Measurements from ENCODE around the gene PLBD2.

PLBD2 gene

DNA sequence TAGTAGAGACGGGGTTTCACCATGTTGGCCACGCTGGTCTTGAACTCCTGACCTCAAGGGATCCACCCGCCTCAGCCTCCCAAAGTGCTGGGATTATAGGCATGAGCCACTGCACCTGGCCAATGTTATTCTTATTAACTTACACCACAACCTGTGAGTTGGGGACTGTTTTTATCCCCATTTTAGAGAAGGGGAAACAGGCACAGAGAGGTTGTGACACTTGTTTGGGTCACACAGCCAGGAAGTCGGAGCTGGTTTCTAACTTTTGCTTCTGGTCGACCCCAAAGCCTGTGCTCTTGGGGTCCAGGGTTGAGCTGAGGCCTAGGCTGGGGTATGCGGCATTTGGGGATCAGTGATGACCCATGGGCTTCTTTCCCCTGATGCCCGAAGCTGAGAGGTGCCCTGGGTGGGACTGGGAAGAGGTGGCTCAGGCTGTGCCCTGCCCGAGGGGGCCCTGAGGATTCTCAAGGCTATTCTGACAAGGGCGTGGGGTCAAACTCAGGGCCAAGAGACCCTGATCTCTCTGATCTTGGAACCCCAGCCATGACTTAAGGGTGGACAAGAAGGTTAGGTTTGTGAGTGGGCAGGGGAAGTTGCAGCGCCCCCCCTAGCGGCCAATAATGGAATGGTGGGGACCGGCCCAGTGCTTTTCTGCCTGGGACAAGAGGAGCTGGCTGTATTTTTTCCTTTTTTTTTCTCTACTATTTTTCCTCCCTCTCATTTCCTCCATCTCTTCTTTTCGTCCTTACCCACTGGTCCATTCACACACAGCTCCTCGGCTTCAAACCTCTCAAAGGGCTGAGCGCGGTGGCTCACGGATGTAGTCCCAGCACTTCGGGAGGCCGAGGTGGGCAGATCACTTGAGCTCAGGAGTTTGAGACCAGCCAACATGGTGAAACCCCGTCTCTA is 66.8 kb downstream of the PLBD2 start:
- H3K4me3 ChIP-seq (ENCODE audit: low read depth in 1 of 2, low read length in 2 of 2), result no peak overlapping the region
- H3K27me3 ChIP-seq (ENCODE audit: low read depth, low read length), result no peaks in the 10 kb centered on the region
- no peaks in the 10 kb centered on the region for H3K9me3 ChIP-seq (ENCODE audit: control insufficient read depth in 1 of 2, low read length in 2 of 2)
- no peaks in the 10 kb centered on the region for H3K36me3 ChIP-seq (ENCODE audit: control insufficient read depth in 1 of 2, insufficient read depth in 2 of 2, low read length in 2 of 2)
- no peak overlapping the region for H3K27ac ChIP-seq (ENCODE audit: low read length)
- peaks cover 6 to 7% of the 10 kb centered on the region in 2 donors for H3K4me1 ChIP-seq (ENCODE audit: control insufficient read depth in 1 of 2, insufficient read depth in 2 of 2, low read length in 2 of 2)

DNA sequence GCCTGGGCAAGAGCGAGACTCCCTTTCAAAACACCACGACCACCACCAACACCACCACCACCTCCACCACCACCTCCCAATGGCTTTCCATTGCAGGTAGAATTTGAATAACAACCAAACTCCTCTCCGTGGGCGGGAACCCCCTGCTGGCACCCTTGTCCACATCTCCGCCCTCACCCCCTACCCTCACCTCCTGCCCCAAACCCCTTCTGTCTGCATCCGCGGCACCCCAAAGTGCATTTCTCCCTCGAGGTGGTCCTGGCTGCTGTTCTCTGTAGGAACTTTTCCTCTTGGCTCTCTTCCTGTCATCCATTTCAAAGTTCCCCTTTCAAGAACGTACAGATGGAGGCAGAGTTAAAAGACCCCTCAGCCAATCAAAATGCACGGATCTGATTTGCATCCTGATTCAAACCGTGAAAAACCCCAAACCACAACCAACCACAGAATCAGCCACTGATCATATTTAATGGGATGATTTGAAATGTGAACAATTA is 67.6 kb downstream of the PLBD2 start:
- H3K4me3 ChIP-seq (ENCODE audit: low read depth in 1 of 2, low read length in 2 of 2), result no peak overlapping the region

DNA sequence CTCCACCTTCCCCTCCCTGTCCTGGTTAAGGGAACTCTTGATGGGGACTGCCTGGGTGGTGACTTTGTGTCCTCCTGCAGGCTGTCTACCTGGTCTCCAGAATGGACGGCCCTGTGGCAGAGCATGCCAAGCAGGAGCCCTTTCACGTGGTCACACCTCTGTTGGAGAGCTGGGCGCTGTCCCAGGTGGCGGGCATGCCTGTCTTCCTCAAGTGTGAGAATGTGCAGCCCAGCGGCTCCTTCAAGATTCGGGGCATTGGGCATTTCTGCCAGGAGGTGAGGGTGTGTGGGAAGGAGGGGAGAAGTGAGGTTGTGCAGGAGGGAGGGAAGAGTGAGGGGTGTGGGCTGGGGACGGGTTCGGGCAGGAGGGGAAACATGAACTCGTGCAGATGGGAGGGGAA is 69.5 kb downstream of the PLBD2 start:
- Histone ChIP-seq H3K4me3 (ENCODE audit: low read depth in 1 of 2, low read length in 2 of 2) (no peak overlapping the region), H3K27ac (ENCODE audit: low read length) (no peak overlapping the region), H3K27me3 (ENCODE audit: low read depth, low read length) (no peaks in the 10 kb centered on the region), H3K9me3 (ENCODE audit: control insufficient read depth in 1 of 2, low read length in 2 of 2) (no peaks in the 10 kb centered on the region), H3K36me3 (ENCODE audit: control insufficient read depth in 1 of 2, insufficient read depth in 2 of 2, low read length in 2 of 2) (no peaks in the 10 kb centered on the region), H3K4me1 (ENCODE audit: control insufficient read depth in 1 of 2, insufficient read depth in 2 of 2, low read length in 2 of 2) (peaks cover 1 to 5% of the 10 kb centered on the region in 2 donors)

More for the DNA sequence above, 67.6 kb downstream of the PLBD2 start:
- H3K27ac ChIP-seq (ENCODE audit: low read length), result no peak overlapping the region
- no peaks in the 10 kb centered on the region for H3K9me3 ChIP-seq (ENCODE audit: control insufficient read depth in 1 of 2, low read length in 2 of 2)
- no peaks in the 10 kb centered on the region for H3K27me3 ChIP-seq (ENCODE audit: low read depth, low read length)
- H3K36me3 ChIP-seq (ENCODE audit: control insufficient read depth in 1 of 2, insufficient read depth in 2 of 2, low read length in 2 of 2), result no peaks in the 10 kb centered on the region
- H3K4me1 ChIP-seq (ENCODE audit: control insufficient read depth in 1 of 2, insufficient read depth in 2 of 2, low read length in 2 of 2), result peaks cover 6 to 7% of the 10 kb centered on the region in 2 donors

DNA sequence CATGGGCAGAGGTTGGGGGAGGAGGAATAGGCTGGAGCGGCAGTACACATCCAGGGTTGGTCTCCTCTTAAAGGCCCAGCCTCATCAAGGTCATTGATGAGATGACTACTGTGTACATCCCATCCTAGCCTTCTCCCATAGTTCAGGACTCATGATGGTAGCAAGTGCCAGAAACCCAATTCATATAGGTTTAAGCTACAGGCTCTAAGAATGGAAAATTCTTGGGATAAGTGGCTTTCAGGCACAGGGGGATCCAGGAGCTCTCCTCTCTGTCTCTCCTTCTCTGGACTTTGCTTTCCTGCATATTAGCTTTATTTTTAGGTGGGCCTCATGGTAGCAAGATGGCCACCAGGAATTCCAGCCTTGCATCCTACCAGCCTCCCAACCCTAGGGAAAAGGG is 70.1 kb downstream of the PLBD2 start:
- H3K4me1 ChIP-seq (ENCODE audit: control insufficient read depth in 1 of 2, insufficient read depth in 2 of 2, low read length in 2 of 2), result no peaks in the 10 kb centered on the region
- H3K4me3 ChIP-seq (ENCODE audit: low read depth in 1 of 2, low read length in 2 of 2), result no peak overlapping the region
- no peaks in the 10 kb centered on the region for H3K27me3 ChIP-seq (ENCODE audit: low read depth, low read length)
- no peak overlapping the region for H3K27ac ChIP-seq (ENCODE audit: low read length)
- no peaks in the 10 kb centered on the region for H3K36me3 ChIP-seq (ENCODE audit: control insufficient read depth in 1 of 2, insufficient read depth in 2 of 2, low read length in 2 of 2)
- no peaks in the 10 kb centered on the region for H3K9me3 ChIP-seq (ENCODE audit: control insufficient read depth in 1 of 2, low read length in 2 of 2)

DNA sequence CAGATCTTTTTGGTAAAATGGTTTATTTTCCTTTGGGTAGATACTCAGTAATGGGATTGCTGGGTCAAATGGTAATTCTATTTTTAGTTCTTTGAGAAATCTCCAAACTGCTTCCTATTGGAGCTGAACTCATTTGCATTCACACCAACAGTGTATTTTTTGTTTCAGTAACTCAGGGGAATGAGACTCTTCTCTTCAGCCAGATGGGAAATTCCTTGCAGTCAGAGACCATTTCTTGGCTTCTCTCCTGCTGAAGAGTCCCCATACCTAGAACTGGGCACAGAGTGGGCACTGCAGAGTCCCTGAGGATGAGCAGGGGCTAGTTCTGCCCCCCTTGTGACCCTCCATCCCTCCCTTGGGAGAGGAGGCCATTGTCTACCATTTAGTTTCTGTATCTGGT is 74.6 kb downstream of the PLBD2 start:
- H3K27me3 ChIP-seq (ENCODE audit: low read depth, low read length), result no peaks in the 10 kb centered on the region

DNA sequence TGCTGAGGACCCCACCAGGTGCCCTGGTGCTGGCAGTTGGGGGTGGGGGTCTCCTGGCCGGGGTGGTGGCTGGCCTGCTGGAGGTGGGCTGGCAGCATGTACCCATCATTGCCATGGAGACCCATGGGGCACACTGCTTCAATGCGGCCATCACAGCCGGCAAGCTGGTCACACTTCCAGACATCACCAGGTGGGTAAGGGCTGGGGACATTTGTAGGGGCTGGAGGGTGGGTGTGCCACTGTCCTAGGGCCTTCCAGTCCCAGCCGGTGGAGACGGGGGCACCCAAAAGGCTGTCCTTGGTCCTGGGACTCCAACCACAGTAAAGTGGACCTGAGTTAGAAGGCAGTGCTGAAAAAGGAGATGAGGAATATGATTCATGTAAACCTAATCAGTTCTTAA is 77.0 kb downstream of the PLBD2 start:
- H3K9me3 ChIP-seq (ENCODE audit: control insufficient read depth in 1 of 2, low read length in 2 of 2), result no peaks in the 10 kb centered on the region
- H3K4me3 ChIP-seq (ENCODE audit: low read depth in 1 of 2, low read length in 2 of 2), result no peak overlapping the region
- H3K27ac ChIP-seq (ENCODE audit: low read length), result no peak overlapping the region
- H3K36me3 ChIP-seq (ENCODE audit: control insufficient read depth in 1 of 2, insufficient read depth in 2 of 2, low read length in 2 of 2), result no peaks in the 10 kb centered on the region
- no peaks in the 10 kb centered on the region for H3K27me3 ChIP-seq (ENCODE audit: low read depth, low read length)
- no peaks in the 10 kb centered on the region for H3K4me1 ChIP-seq (ENCODE audit: control insufficient read depth in 1 of 2, insufficient read depth in 2 of 2, low read length in 2 of 2)

More for the DNA sequence above, 74.6 kb downstream of the PLBD2 start:
- no peak overlapping the region for H3K4me3 ChIP-seq (ENCODE audit: low read depth in 1 of 2, low read length in 2 of 2)
- H3K27ac ChIP-seq (ENCODE audit: low read length), result no peak overlapping the region
- no peaks in the 10 kb centered on the region for H3K4me1 ChIP-seq (ENCODE audit: control insufficient read depth in 1 of 2, insufficient read depth in 2 of 2, low read length in 2 of 2)
- no peaks in the 10 kb centered on the region for H3K9me3 ChIP-seq (ENCODE audit: control insufficient read depth in 1 of 2, low read length in 2 of 2)
- H3K36me3 ChIP-seq (ENCODE audit: control insufficient read depth in 1 of 2, insufficient read depth in 2 of 2, low read length in 2 of 2), result no peaks in the 10 kb centered on the region

DNA sequence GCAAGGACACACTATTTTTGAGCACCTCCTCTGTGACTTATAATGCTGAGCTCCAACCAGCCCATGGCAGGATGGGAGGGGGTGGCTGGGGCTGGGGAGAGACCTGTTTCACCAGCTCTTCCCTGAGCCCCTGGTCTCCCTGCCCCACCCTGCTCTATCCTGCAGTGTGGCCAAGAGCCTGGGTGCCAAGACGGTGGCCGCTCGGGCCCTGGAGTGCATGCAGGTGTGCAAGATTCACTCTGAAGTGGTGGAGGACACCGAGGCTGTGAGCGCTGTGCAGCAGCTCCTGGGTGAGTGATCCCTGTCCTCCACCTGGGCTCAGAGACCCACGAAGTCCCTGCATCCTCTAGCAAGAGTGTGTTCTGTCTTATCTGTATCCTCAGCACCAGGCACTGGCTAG is 78.2 kb downstream of the PLBD2 start:
- Histone ChIP-seq H3K9me3 (ENCODE audit: control insufficient read depth in 1 of 2, low read length in 2 of 2) (no peaks in the 10 kb centered on the region), H3K36me3 (ENCODE audit: control insufficient read depth in 1 of 2, insufficient read depth in 2 of 2, low read length in 2 of 2) (no peaks in the 10 kb centered on the region), H3K27me3 (ENCODE audit: low read depth, low read length) (no peaks in the 10 kb centered on the region), H3K27ac (ENCODE audit: low read length) (no peak overlapping the region), H3K4me3 (ENCODE audit: low read depth in 1 of 2, low read length in 2 of 2) (no peak overlapping the region), H3K4me1 (ENCODE audit: control insufficient read depth in 1 of 2, insufficient read depth in 2 of 2, low read length in 2 of 2) (no peaks in the 10 kb centered on the region)

DNA sequence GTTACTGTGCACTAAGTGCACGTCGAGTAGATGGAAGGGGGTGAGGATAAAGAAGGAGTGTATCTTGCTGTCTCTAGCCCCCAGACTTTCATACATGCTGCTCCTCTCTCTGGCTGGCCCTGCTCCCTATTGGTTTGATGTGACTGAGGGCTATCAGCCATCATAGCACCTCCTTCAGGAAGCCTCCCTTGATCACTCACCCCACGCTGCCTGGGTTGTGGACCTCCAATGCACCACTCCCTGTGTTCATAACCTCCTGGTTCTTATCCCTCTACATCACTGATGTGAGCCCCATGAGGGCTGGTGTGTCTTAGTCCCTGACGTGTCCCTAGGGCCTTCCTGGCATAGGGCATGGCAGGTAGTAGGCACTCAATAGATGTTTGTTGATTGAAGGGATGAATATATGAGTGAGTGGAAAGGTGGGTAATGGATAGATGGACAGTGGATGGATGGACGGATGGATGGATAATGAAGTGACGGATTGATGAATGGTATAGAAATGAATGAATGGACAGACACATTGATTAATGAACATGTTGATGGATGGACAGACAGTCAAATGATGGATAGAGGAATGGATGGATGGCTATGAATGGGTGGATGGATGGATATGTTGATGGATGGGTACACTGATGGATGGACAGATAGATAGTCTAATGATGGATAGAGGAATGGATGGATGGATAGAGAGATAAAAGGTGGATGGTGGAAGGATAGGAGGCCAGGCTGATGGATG is 78.8 kb downstream of the PLBD2 start:
- H3K27me3 ChIP-seq (ENCODE audit: low read depth, low read length), result no peaks in the 10 kb centered on the region
- H3K9me3 ChIP-seq (ENCODE audit: control insufficient read depth in 1 of 2, low read length in 2 of 2), result no peaks in the 10 kb centered on the region
- H3K4me3 ChIP-seq (ENCODE audit: low read depth in 1 of 2, low read length in 2 of 2), result no peak overlapping the region
- no peaks in the 10 kb centered on the region for H3K4me1 ChIP-seq (ENCODE audit: control insufficient read depth in 1 of 2, insufficient read depth in 2 of 2, low read length in 2 of 2)
- no peak overlapping the region for H3K27ac ChIP-seq (ENCODE audit: low read length)
- no peaks in the 10 kb centered on the region for H3K36me3 ChIP-seq (ENCODE audit: control insufficient read depth in 1 of 2, insufficient read depth in 2 of 2, low read length in 2 of 2)

DNA sequence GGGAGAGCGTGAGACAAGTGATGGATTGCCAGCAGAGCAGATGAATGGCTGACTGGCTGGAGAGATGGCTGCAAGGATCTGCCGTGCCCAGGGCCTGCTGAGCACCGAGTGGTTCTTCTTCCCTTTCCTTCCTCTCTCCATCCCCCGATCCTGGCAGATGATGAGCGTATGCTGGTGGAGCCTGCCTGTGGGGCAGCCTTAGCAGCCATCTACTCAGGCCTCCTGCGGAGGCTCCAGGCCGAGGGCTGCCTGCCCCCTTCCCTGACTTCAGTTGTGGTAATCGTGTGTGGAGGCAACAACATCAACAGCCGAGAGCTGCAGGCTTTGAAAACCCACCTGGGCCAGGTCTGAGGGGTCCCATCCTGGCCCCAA is 79.3 kb downstream of the PLBD2 start:
- Histone ChIP-seq H3K36me3 (ENCODE audit: control insufficient read depth in 1 of 2, insufficient read depth in 2 of 2, low read length in 2 of 2) (no peaks in the 10 kb centered on the region), H3K4me1 (ENCODE audit: control insufficient read depth in 1 of 2, insufficient read depth in 2 of 2, low read length in 2 of 2) (no peaks in the 10 kb centered on the region), H3K4me3 (ENCODE audit: low read depth in 1 of 2, low read length in 2 of 2) (no peak overlapping the region), H3K27ac (ENCODE audit: low read length) (no peak overlapping the region), H3K27me3 (ENCODE audit: low read depth, low read length) (no peaks in the 10 kb centered on the region), H3K9me3 (ENCODE audit: control insufficient read depth in 1 of 2, low read length in 2 of 2) (no peaks in the 10 kb centered on the region)

DNA sequence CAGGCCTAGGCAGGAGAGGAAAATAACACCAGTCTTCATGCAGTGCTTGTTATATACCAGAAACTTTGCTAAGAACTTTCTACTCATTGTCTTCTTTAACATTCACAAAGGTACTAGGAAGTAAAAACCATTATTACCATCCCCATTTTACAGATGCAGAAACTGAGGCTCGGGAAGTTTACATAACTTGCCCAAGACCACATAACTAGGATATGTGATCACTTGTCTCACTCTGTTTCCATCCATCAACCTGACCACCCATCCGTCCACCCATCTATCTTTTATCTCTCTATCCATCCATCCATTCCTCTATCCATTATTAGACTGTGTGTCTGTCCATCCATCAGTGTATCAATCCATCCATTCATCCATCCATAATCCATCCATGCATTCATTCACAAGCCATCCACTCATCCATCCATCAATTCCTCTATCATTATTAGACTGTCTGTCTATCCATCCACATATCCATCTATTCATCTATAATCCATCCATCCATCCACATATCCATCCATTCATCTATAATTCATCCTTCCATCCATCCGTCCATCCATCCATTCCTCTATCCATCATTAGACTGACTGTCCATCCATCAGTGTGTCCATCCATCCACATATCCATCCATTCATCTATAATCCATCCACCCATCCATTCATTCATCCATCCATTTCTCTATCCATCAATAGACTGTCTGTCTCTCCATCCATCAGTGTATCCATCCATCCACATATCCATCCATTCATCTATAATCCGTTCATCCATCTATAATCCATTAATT is 80.3 kb downstream of the PLBD2 start:
- Histone ChIP-seq H3K27ac (ENCODE audit: low read length) (no peak overlapping the region), H3K4me1 (ENCODE audit: control insufficient read depth in 1 of 2, insufficient read depth in 2 of 2, low read length in 2 of 2) (no peaks in the 10 kb centered on the region), H3K36me3 (ENCODE audit: control insufficient read depth in 1 of 2, insufficient read depth in 2 of 2, low read length in 2 of 2) (no peaks in the 10 kb centered on the region), H3K27me3 (ENCODE audit: low read depth, low read length) (no peaks in the 10 kb centered on the region), H3K9me3 (ENCODE audit: control insufficient read depth in 1 of 2, low read length in 2 of 2) (no peaks in the 10 kb centered on the region), H3K4me3 (ENCODE audit: low read depth in 1 of 2, low read length in 2 of 2) (no peak overlapping the region)

DNA sequence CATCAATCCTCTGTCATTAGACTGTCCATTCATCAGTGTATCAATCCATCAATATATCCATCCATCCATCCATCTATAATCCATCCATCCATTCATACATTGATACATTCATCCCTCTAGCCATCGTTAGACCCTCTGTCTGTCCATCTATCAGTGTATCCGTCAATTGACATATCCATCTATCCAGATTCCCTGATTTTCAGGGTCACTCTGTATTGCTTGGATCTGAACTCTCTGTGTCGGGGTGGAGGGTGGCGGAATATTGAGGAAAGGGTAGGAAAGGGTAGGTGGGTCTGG is 80.9 kb downstream of the PLBD2 start:
- H3K4me1 ChIP-seq (ENCODE audit: control insufficient read depth in 1 of 2, insufficient read depth in 2 of 2, low read length in 2 of 2), result no peaks in the 10 kb centered on the region
- no peaks in the 10 kb centered on the region for H3K36me3 ChIP-seq (ENCODE audit: control insufficient read depth in 1 of 2, insufficient read depth in 2 of 2, low read length in 2 of 2)
- no peaks in the 10 kb centered on the region for H3K27me3 ChIP-seq (ENCODE audit: low read depth, low read length)
- H3K4me3 ChIP-seq (ENCODE audit: low read depth in 1 of 2, low read length in 2 of 2), result no peak overlapping the region
- H3K9me3 ChIP-seq (ENCODE audit: control insufficient read depth in 1 of 2, low read length in 2 of 2), result no peaks in the 10 kb centered on the region
- H3K27ac ChIP-seq (ENCODE audit: low read length), result no peak overlapping the region

Measured in muscle layer of duodenum (tissue), 2 donors.